C4-2B (cell line): ENCODE data around the gene CDH23.

Experiments
- H3K27ac ChIP-seq: fragments of 450-650 bp; 2 replicates; pipeline ENCODE4 v1.5.1; 2017
- ZFX ChIP-seq: fragments of 450-650 bp; IDR thresholded peaks from 2 replicates; pipeline ENCODE4 v1.6.1; 2017
- TF ChIP-seq, protein P1 (sequence below): fragments of 450-650 bp; conservative IDR thresholded peaks from 2 replicates; pipeline ENCODE4 v1.5.1; 2017; ENCODE audit warnings: mild to moderate bottlenecking

The CDH23 gene

DNA sequence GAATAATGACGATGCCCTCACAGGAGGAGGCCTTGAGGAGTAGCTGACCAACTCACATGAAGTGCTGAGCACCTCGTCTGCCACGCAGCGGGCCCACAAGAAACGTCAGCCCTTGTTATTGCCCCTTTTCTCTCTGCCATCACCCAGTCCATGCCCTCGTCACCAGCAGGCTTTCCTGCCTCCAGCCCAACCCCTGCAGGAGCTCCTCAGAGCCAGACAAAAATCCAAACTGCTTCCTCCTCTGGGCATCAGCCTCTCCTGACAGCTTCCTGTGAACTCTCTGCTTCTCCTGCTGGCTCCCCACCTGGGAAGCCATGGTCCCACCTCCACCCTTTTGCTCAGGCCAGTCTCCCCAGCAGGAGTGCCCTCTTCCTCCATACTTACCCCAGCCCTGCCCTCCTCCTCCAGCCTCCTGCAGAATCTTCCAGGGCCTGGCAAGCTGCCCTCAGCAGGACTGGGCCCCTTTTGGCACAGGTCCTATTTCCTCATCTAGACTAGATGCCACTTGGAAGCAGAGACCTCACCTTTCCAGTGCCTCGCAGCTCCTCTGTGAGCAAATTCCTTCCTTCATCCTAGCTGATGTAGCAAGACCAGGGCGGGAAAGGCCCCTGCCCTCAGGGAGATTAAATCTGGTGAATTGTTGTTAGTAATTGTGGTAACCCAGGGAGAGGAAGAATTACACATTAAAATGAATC lies 207.8 kb downstream of the CDH23 start:
- TF ChIP-seq ZFX = no peak
- TF ChIP-seq, protein P1, sequence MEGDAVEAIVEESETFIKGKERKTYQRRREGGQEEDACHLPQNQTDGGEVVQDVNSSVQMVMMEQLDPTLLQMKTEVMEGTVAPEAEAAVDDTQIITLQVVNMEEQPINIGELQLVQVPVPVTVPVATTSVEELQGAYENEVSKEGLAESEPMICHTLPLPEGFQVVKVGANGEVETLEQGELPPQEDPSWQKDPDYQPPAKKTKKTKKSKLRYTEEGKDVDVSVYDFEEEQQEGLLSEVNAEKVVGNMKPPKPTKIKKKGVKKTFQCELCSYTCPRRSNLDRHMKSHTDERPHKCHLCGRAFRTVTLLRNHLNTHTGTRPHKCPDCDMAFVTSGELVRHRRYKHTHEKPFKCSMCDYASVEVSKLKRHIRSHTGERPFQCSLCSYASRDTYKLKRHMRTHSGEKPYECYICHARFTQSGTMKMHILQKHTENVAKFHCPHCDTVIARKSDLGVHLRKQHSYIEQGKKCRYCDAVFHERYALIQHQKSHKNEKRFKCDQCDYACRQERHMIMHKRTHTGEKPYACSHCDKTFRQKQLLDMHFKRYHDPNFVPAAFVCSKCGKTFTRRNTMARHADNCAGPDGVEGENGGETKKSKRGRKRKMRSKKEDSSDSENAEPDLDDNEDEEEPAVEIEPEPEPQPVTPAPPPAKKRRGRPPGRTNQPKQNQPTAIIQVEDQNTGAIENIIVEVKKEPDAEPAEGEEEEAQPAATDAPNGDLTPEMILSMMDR = no peak
- no peak overlapping the region for H3K27ac ChIP-seq

DNA sequence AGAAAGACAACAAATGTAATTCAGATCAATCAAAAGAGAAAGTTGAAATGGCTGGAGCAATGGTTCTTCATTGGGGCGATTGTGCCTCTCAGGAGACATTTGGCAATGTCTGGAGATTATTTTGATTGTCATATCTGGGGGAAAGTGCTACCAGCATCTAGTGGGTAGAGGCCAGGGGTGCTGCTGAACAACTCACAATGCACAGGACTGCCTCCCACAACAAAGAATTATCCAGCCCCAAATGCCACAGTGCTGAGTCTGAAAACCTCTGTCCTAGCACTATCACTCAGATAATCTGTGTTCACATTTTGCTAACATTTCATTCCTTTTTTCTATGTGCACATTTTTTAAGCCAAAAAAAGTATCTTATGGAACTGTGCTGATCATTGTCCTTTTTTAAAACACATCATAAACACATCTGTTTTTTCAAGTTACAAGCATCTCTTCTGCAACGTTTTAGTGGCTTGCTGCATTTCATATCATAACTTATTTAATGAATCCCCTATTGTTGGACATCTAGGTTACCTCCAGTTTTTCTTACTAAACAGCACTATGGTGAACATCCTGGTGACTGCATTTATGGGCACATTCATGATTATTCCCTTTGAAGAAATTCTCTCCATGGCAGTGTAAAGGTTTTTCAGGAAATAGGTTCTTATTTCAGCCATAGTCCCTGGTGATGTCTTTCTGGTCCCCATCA lies 208.7 kb downstream of the CDH23 start:
- TF ChIP-seq, protein P1 = no peak
- no peak for TF ChIP-seq ZFX
- no peak overlapping the region for H3K27ac ChIP-seq

DNA sequence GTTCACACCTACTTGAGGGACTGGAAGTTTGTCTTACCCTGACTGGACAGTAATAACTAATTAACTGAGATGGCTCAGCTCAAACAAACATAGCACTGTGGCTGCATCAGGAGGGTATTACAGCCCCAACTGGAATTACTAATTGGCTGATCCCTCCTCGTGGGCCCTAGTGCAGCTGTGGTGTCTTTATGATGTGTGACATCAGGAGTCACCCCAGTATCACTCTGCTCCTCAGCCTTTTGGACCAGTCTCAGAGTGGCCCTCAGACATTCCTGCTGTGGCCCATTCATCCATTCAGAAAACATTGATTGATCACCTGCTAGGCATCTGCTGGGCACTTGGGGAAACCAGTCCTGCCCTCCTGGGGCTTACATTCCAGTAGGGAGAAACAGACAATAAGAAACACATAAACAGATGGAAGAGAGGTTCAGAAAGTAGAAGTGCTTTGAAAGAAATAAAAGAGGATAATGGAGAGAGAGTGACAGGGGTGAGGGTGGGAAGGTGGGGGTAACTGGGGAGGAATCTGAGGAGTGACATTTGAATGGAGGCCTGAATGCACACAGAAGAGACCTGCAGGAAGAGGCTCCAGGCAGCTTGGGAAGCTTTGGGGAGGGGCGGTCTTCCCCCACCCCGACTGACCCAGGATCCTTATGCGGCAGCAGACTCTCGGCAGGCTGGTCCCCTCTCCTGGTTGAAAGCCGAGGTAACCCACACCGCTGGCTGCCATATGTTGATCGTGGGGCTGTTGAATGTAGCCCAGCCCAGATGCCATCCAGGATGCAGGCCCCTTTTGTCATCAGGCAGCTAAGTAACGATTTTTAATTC lies 209.7 kb downstream of the CDH23 start:
- TF ChIP-seq, protein P1 = no peak
- TF ChIP-seq ZFX = no peak

DNA sequence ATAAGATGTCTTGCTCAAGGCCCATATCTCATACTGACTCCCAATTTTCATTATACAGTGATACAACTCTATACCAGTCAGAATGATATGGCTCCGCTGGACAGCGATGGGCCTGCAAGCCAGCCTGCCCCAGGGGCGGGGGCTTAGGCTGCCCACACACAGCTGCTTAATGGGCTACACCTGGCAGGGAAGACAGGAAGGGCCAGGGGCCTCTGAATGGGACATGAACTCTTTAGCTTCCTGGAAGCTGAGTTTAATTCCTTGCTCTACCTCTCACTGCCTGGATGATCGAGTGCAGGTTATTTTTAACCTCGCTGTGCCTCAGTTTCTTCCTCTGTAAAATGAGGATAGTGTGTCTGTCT lies 210.3 kb downstream of the CDH23 start:
- no peak for TF ChIP-seq ZFX
- TF ChIP-seq, protein P1 = no peak
- H3K27ac ChIP-seq = no peak overlapping the region

More for the DNA sequence above, 209.7 kb downstream of the CDH23 start:
- no peak overlapping the region for H3K27ac ChIP-seq

DNA sequence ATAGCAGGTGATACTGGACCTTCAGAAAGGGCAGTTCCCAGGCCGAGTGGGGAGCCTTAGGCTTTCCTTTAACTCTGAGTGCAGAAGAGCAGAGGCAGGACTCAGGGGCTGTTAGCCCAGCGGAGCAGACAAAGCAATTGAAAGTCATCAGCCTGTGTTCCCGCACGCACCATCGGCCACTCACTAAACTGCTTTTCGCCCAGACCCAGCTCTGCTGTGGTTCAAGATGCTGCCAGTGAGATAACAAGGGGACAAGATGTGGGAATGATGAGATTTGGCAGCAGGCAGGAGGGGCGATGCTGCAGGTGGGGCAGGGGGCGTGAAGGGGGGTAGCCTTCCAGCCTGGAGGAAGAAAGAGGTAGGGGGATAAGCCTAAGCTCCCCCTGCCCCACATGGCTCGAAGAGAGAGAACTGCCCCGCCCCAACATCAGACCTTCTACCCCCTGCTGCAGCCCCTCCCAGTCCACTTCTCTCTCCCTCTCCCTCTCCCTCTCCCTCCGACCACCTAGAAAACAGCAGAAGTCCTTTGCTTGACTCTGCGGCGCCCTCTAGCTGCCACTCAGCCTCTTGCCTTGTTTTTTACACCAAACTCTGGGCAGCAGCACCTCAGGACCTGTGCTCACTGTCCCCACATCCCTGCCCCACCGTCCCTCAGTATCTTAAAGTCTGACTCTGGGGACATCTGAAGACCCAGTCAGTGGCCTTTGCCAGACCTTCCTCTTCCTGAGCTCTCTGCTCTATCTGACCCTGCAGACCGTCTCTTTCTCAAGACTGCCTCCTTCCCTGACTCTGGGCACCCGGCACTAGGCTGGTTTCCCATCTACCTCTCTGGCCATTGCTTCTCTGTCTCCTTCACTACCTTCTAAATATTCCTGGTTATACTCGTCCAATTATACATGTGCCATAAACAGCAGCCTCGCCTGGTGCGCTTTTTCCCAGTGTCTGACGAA lies 212.4 kb downstream of the CDH23 start:
- H3K27ac ChIP-seq = no peak overlapping the region
- TF ChIP-seq, protein P1 = peak; percentile 87
- TF ChIP-seq ZFX = no peak

DNA sequence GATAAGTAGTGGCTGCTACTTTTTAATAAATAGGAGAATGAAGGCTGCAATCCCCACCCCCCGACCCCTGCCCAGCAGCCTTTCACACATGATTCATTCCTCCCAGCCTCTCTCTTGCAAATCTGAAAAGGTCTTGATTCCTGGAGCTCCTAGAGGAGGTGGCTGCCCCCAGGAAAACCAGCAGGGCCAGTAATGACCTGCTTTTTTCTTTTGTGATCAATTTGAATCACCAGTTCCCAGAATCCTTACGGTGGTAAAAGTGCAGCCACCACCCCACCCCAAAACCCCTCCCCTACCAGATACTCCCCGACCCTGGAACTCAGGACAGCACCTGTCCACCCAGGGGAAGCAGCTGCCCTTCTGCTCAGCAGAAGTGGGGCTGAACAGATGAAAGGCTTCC lies 213.9 kb downstream of the CDH23 start:
- H3K27ac ChIP-seq = no peak overlapping the region
- TF ChIP-seq, protein P1 = no peak
- no peak for TF ChIP-seq ZFX
